Left ventricle myocardium inferior (tissue), 1 donor: Measurements from ENCODE around the gene PPP4C. TPM values are rescaled to one million over a fixed set of nuclear protein-coding genes. Genes with fewer than 3 reads are reported as not detected.
A peak's percentile ranks its signal among the peaks of the same experiment; 100 is the strongest.
"Not testable (repeated sequence)": the region's sequence is repeated elsewhere in the genome, so short reads cannot be mapped to it uniquely, and the experiment has no call there.

Experiments
- DNase-seq: peaks from one replicate; pipeline ENCODE4 v3.0.0-alpha.2; 2020
- H3K27ac ChIP-seq: fragments of 200-600 bp; replicated peaks from 2 replicates; pipeline ENCODE4 v1.8.0; 2021
- H3K27me3 ChIP-seq: fragments of 200-600 bp; 2 replicates; pipeline ENCODE4 v1.8.0; 2021; ENCODE audit warnings: low read depth
- H3K36me3 ChIP-seq: fragments of 200-600 bp; 2 replicates; pipeline ENCODE4 v1.8.0; 2021
- H3K4me1 ChIP-seq: fragments of 200-600 bp; 2 replicates; pipeline ENCODE4 v1.8.0; 2021
- H3K4me3 ChIP-seq: fragments of 200-600 bp; 2 replicates; pipeline ENCODE4 v1.8.0; 2021; ENCODE audit warnings: mild to moderate bottlenecking, moderate library complexity
- H3K9me3 ChIP-seq: fragments of 200-600 bp; replicated peaks from 2 replicates; pipeline ENCODE4 v1.8.0; 2021
- CTCF ChIP-seq: fragments of 200-600 bp; IDR thresholded peaks from 2 replicates; pipeline ENCODE4 v1.8.0; 2021; ENCODE audit warnings: antibody characterized with exemption, mild to moderate bottlenecking, borderline replicate concordance
- intact Hi-C: fragments of 100-400 bp; cut with micrococcal nuclease; formaldehyde crosslinking; loops from one replicate; pipeline ENCODE4 v1.11.0; 2022
- total RNA-seq: library from RNA; stranded (reverse); fragmentation: NEBNext Ultra II Directional; extraction: Animal tissue kit (Norgen Biotek cat#: 25700); gene quantifications from one replicate; pipeline ENCODE4 v1.2.1, GENCODE V29; 2021
- donor health status: DM: no; HTN: yes; CAD: no; lungs with severe emphysema.

The PPP4C gene
- total RNA-seq, 1 donor from 2014 or later: 32.2 TPM

GRCh38 chr16:30121741-30122571 lies 46.2 kb downstream of the PPP4C start:
- H3K27me3 ChIP-seq: no peaks in the 10 kb centered on the region
- H3K9me3 ChIP-seq: no peaks in the 10 kb centered on the region
- H3K36me3 ChIP-seq: peaks cover 42% of the 10 kb centered on the region
- DNase-seq: peak; percentile 82
- no peak for TF ChIP-seq CTCF
- intact Hi-C loops: no loop called here
- peak overlapping the region; percentile 97 for H3K27ac ChIP-seq
- H3K4me1 ChIP-seq: peaks cover 39% of the 10 kb centered on the region
- peak overlapping the region; percentile 95 for H3K4me3 ChIP-seq

- H3K36me3 ChIP-seq: peaks cover 35% of the 10 kb centered on the region
- H3K4me3 ChIP-seq: peak overlapping the region; percentile 95
- no peaks in the 10 kb centered on the region for H3K27me3 ChIP-seq
- H3K4me1 ChIP-seq: peaks cover 39% of the 10 kb centered on the region
- no peak for TF ChIP-seq CTCF
- no peaks in the 10 kb centered on the region for H3K9me3 ChIP-seq
- no peak for DNase-seq
- intact Hi-C loops: no loop called here
- H3K27ac ChIP-seq: peak overlapping the region; percentile 97
Observed at GRCh38 chr16:30122604-30123160, 46.9 kb downstream of the PPP4C start.

- no peak for DNase-seq
- H3K4me3 ChIP-seq: no peak overlapping the region
- no peak overlapping the region for H3K27ac ChIP-seq
- H3K4me1 ChIP-seq: peaks cover 32% of the 10 kb centered on the region
- intact Hi-C loops: no loop called here
- peaks cover 12% of the 10 kb centered on the region for H3K36me3 ChIP-seq
- no peaks in the 10 kb centered on the region for H3K27me3 ChIP-seq
- H3K9me3 ChIP-seq: no peaks in the 10 kb centered on the region
- TF ChIP-seq CTCF: no peak
Observed at GRCh38 chr16:30124985-30125379, 49.2 kb downstream of the PPP4C start.

GRCh38 chr16:30125690-30126089 lies 49.9 kb downstream of the PPP4C start:
- intact Hi-C loops: not testable (repeated sequence)

GRCh38 chr16:30127993-30128392 lies 52.2 kb downstream of the PPP4C start:
- peaks cover 5% of the 10 kb centered on the region for H3K4me1 ChIP-seq
- no peaks in the 10 kb centered on the region for H3K27me3 ChIP-seq
- no peak for TF ChIP-seq CTCF
- no peaks in the 10 kb centered on the region for H3K9me3 ChIP-seq
- intact Hi-C loops: no loop called here
- DNase-seq: no peak
- no peak overlapping the region for H3K27ac ChIP-seq
- no peaks in the 10 kb centered on the region for H3K36me3 ChIP-seq
- H3K4me3 ChIP-seq: no peak overlapping the region

More at GRCh38 chr16:30125690-30126089, 49.9 kb downstream of the PPP4C start:
- H3K27ac ChIP-seq, DNase-seq, H3K36me3 ChIP-seq, H3K9me3 ChIP-seq, H3K27me3 ChIP-seq, H3K4me3 ChIP-seq: not testable (repeated sequence)
- H3K4me1 ChIP-seq: peaks cover 25% of the 10 kb centered on the region

- intact Hi-C loops: no loop called here
- Histone ChIP-seq H3K27ac (no peak overlapping the region), H3K9me3 (no peaks in the 10 kb centered on the region), H3K4me3 (no peak overlapping the region), H3K4me1 (no peaks in the 10 kb centered on the region), H3K36me3 (no peaks in the 10 kb centered on the region), H3K27me3 (no peaks in the 10 kb centered on the region)
- no peak for TF ChIP-seq CTCF
- DNase-seq: no peak
Observed at GRCh38 chr16:30131869-30132475, 56.2 kb downstream of the PPP4C start.
